HepG2 (cell line): ENCODE results near the gene TSHZ2. TPM values are rescaled to one million over a fixed set of nuclear protein-coding genes. Genes with fewer than 3 reads are reported as not detected.

Experiments
- ARID3A ChIP-seq: IDR thresholded peaks from 2 replicates; pipeline ENCODE4 v1.6.1; 2012; ENCODE audit warnings: low read depth, low read length, improper control_type of control experiment
- CREB1 ChIP-seq, 2 experiments: fragments of 450-650 bp in 1 of 2; IDR thresholded peaks; 2 replicates each; pipeline ENCODE4 v1.6.1; 2016 to 2017; ENCODE audit warnings: control low read depth in 1 of 2, mild to moderate bottlenecking in 1 of 2, missing compliant biosample characterization in 1 of 2, missing genetic modification characterization in 1 of 2
- FOXJ3 ChIP-seq: sonication (generic); formaldehyde crosslinking; IDR thresholded peaks from 2 replicates; pipeline ENCODE4 v1.4.0; 2020; ENCODE audit warnings: missing genetic modification reagents, mild to moderate bottlenecking, borderline replicate concordance
- MED1 ChIP-seq: sonication (generic); formaldehyde crosslinking; IDR thresholded peaks from 2 replicates; pipeline ENCODE4 v1.4.0; 2020; ENCODE audit warnings: missing genetic modification reagents
- MTF1 ChIP-seq: sonication (generic); formaldehyde crosslinking; IDR thresholded peaks from 2 replicates; pipeline ENCODE4 v1.5.0; 2020; ENCODE audit warnings: missing genetic modification reagents
- NFKB2 ChIP-seq: sonication (generic); formaldehyde crosslinking; IDR thresholded peaks from 2 replicates; pipeline ENCODE4 v1.4.0; 2020; ENCODE audit warnings: missing genetic modification reagents, borderline replicate concordance
- SKIL ChIP-seq: sonication (generic); formaldehyde crosslinking; IDR thresholded peaks from 2 replicates; pipeline ENCODE4 v1.8.0; 2022; ENCODE audit warnings: missing genetic modification reagents, mild to moderate bottlenecking, moderate library complexity, borderline replicate concordance
- SSRP1 ChIP-seq: IDR thresholded peaks from 2 replicates; pipeline ENCODE4 v1.6.1; 2016; ENCODE audit warnings: control low read depth
- TFDP2 ChIP-seq: sonication (generic); formaldehyde crosslinking; IDR thresholded peaks from 2 replicates; pipeline ENCODE4 v1.4.0; 2020; ENCODE audit warnings: missing genetic modification reagents
- ZBTB44 ChIP-seq: sonication (generic); formaldehyde crosslinking; IDR thresholded peaks from 2 replicates; pipeline ENCODE4 v1.4.0; 2020; ENCODE audit warnings: missing genetic modification reagents
- ZFP91 ChIP-seq: sonication (generic); formaldehyde crosslinking; IDR thresholded peaks from 2 replicates; pipeline ENCODE4 v1.9.0; 2022; ENCODE audit warnings: missing genetic modification reagents, mild to moderate bottlenecking, borderline replicate concordance
- ZNF687 ChIP-seq: sonication (generic); formaldehyde crosslinking; IDR thresholded peaks from 2 replicates; pipeline ENCODE4 v1.5.1; 2020; ENCODE audit warnings: mild to moderate bottlenecking, missing genetic modification reagents, moderate library complexity
- ZNF775 ChIP-seq: sonication (generic); formaldehyde crosslinking; IDR thresholded peaks from 2 replicates; pipeline ENCODE4 v1.4.0; 2020; ENCODE audit warnings: missing genetic modification reagents, mild to moderate bottlenecking, moderate library complexity, borderline replicate concordance
- ZNF777 ChIP-seq: sonication (generic); formaldehyde crosslinking; IDR thresholded peaks from 2 replicates; pipeline ENCODE4 v1.4.0; 2020; ENCODE audit warnings: missing genetic modification reagents
- ZNF792 ChIP-seq: IDR thresholded peaks from 2 replicates; pipeline ENCODE4 v1.6.1; 2016
- polyA plus RNA-seq, 8 experiments: library from polyadenylated mRNA; depleted of rRNA in 3 of 8; stranded (reverse) in 7 of 8; unstranded in 1 of 8; fragments of >200 nt; fragmentation: Illumina TruSeq in 4 of 8; extraction: Trizol in 4 of 8; gene quantifications; 2 replicates each; pipeline versions ENCODE4 v1.2.1 to v1.2.3, GENCODE V29; 2011 to 2016; ENCODE audit warnings: low read depth in 4 of 8, missing spikeins in 1 of 8, mixed read lengths in 1 of 8; ENCODE audit not compliant: insufficient read depth in 1 of 8
- total RNA-seq, 5 experiments: library from RNA; depleted of rRNA; stranded (reverse); fragments of >200 nt; fragmentation: Illumina TruSeq; extraction: Trizol; gene quantifications; 2 replicates each; pipeline ENCODE4 v1.2.3, GENCODE V29; 2016; ENCODE audit warnings: low read depth in 1 of 5

The TSHZ2 gene
- total and polyA plus RNA-seq, 2 of the 13 experiments (the other 11 are each of a cell fraction or from before 2014, with no cell fraction given): 0.01 TPM; not detected in 1

GRCh38 chr20:53413186-53413631, 441.1 kb downstream of the TSHZ2 start (continued):
- TF ChIP-seq ZNF687 (CRISPR knock-in tag) (peak; percentile 66), MTF1 (CRISPR knock-in tag) (no peak), ZFP91 (CRISPR knock-in tag) (peak; percentile 74), FOXJ3 (CRISPR knock-in tag) (no peak), ARID3A (peak; percentile 54; the same call in 1 of the 2 replicates), ZNF792 (CRISPR knock-in tag) (0 out of 2 replicates have a peak, but pooled peaks have one; percentile 66), ZNF775 (CRISPR knock-in tag) (no peak), MED1 (0 out of 2 replicates have a peak, but pooled peaks have one; percentile 36), NFKB2 (CRISPR knock-in tag) (peak; percentile 83; the same call in 1 of the 2 replicates), SKIL (no peak), CREB1 (IDR thresholded peaks at IDR 0.05) (no peak), CREB1 (CRISPR knock-in tag; IDR thresholded peaks at IDR 0.05) (no peak), TFDP2 (CRISPR knock-in tag) (peak; percentile 60), SSRP1 (CRISPR knock-in tag) (peak; percentile 88; the same call in 1 of the 2 replicates), ZBTB44 (CRISPR knock-in tag) (0 out of 2 replicates have a peak, but pooled peaks have one; percentile 6), ZNF777 (CRISPR knock-in tag) (0 out of 2 replicates have a peak, but pooled peaks have one; percentile 22)
